Astrocyte (in vitro differentiated cells and primary cell): Measurements from ENCODE around the gene DNAJB6. TPM values are rescaled to one million over a fixed set of nuclear protein-coding genes. Genes with fewer than 3 reads are reported as not detected.

ENCODE experiments used
- DNase-seq: peaks from one replicate; pipeline ENCODE4 v3.0.0-alpha.2; 2010; ENCODE audit warnings: low read depth
- FAIRE-seq: peaks from 2 replicates; lab custom pipeline; 2011; peaks lifted over from hg19 to GRCh38; lab: Jason Lieb, UNC
- H2AFZ ChIP-seq: 2 replicates; pipeline ENCODE4 v1.6.0; 2012; ENCODE audit warnings: low read depth, low read length, inconsistent platforms
- H3K27ac ChIP-seq: 2 replicates; pipeline ENCODE4 v1.5.1; 2011; ENCODE audit warnings: low read depth, low read length, inconsistent platforms
- H3K27me3 ChIP-seq: 2 replicates; pipeline ENCODE4 v1.6.0; 2011; ENCODE audit warnings: low read length, inconsistent platforms; ENCODE audit not compliant: insufficient read depth
- H3K36me3 ChIP-seq: 2 replicates; pipeline ENCODE4 v1.5.1; 2011; ENCODE audit warnings: low read length, inconsistent platforms; ENCODE audit not compliant: insufficient read depth
- H3K4me1 ChIP-seq: 2 replicates; pipeline ENCODE4 v1.5.1; 2011; ENCODE audit warnings: low read length, inconsistent platforms; ENCODE audit not compliant: insufficient read depth
- H3K4me2 ChIP-seq: 2 replicates; pipeline ENCODE4 v1.6.0; 2012; ENCODE audit warnings: low read length, inconsistent platforms
- H3K4me3 ChIP-seq: 2 replicates; pipeline ENCODE4 v1.5.1; 2011; ENCODE audit warnings: low read depth, mild to moderate bottlenecking, low read length, inconsistent platforms; ENCODE audit not compliant: insufficient read depth
- H3K79me2 ChIP-seq: 2 replicates; pipeline ENCODE4 v1.6.0; 2012; ENCODE audit warnings: mild to moderate bottlenecking, low read length, inconsistent platforms; ENCODE audit not compliant: insufficient read depth
- H3K9ac ChIP-seq: 2 replicates; pipeline ENCODE4 v1.6.0; 2012; ENCODE audit warnings: mild to moderate bottlenecking, low read length, inconsistent platforms
- H3K9me3 ChIP-seq: 2 replicates; pipeline ENCODE4 v1.5.1; 2012; ENCODE audit warnings: low read depth, mild to moderate bottlenecking, low read length, inconsistent platforms; ENCODE audit not compliant: insufficient read depth
- H4K20me1 ChIP-seq: 2 replicates; pipeline ENCODE4 v1.6.0; 2012; ENCODE audit warnings: low read length, inconsistent platforms; ENCODE audit not compliant: insufficient read depth
- H3K27ac Mint-ChIP-seq: one replicate; pipeline ENCODE4 v1.8.0; 2021; ENCODE audit warnings: mild to moderate bottlenecking, mixed read lengths; ENCODE audit not compliant: unreplicated experiment
- H3K27me3 Mint-ChIP-seq: one replicate; pipeline ENCODE4 v1.8.0; 2021; ENCODE audit warnings: low read depth, mixed read lengths; ENCODE audit not compliant: unreplicated experiment
- H3K36me3 Mint-ChIP-seq: one replicate; pipeline ENCODE4 v1.8.0; 2021; ENCODE audit warnings: low read depth, mixed read lengths; ENCODE audit not compliant: unreplicated experiment
- H3K4me1 Mint-ChIP-seq: one replicate; pipeline ENCODE4 v1.8.0; 2021; ENCODE audit warnings: low read depth, mixed read lengths; ENCODE audit not compliant: unreplicated experiment
- H3K4me3 Mint-ChIP-seq: one replicate; pipeline ENCODE4 v1.8.0; 2021; ENCODE audit warnings: mild to moderate bottlenecking, moderate library complexity, mixed read lengths; ENCODE audit not compliant: unreplicated experiment
- H3K9me3 Mint-ChIP-seq: one replicate; pipeline ENCODE4 v1.8.0; 2021; ENCODE audit warnings: mild to moderate bottlenecking, mixed read lengths; ENCODE audit not compliant: unreplicated experiment
- EZH2 ChIP-seq: IDR thresholded peaks from 2 replicates; pipeline ENCODE4 v1.6.1; 2012; ENCODE audit warnings: mild to moderate bottlenecking, low read length, inconsistent platforms; ENCODE audit not compliant: insufficient read depth
- total RNA-seq: library from RNA; stranded (reverse); gene quantifications from 2 replicates; pipeline ENCODE4 v1.2.1, GENCODE V29; 2021
- TF ChIP-seq, protein P1 (sequence below): IDR thresholded peaks from 2 replicates; pipeline ENCODE4 v1.5.1; 2011; ENCODE audit warnings: low read depth, mild to moderate bottlenecking, inconsistent platforms, low read length, moderate library complexity; ENCODE audit not compliant: insufficient read depth

DNAJB6 gene
- total RNA-seq, 1 donor from 2014 or later: 179 TPM

DNA sequence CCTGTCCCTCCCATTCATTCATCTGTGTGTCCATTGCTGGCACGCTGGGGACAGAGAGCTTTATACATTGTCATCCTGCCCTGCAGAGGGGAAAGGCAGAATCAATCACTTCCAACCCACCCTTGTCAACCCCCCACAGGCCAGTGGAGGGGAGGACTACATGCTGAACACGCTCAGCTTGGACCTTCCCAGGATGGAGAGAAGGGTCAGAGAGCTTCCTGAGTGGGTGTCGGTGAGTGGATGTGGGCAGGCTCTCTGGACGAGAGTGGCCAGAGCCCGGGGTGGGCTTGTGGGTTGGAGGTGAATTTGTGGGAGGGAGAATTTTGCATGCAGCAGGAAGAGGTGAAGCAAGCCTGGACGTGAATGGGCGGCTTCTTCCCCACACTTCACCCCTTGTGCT is 93.9 kb downstream of the DNAJB6 start:
- Histone ChIP-seq H3K9ac (no peak overlapping the region), H4K20me1 (no peaks in the 10 kb centered on the region), H3K9me3 (no peaks in the 10 kb centered on the region), H3K4me3 (no peak overlapping the region), H3K79me2 (no peaks in the 10 kb centered on the region), H3K27me3 (no peaks in the 10 kb centered on the region), H3K4me2 (no peak overlapping the region), H2AFZ (no peak overlapping the region), H3K27ac (no peak overlapping the region), H3K4me1 (peaks cover 7% of the 10 kb centered on the region), H3K36me3 (no peaks in the 10 kb centered on the region)
- Mint-ChIP-seq H3K4me1 (no peaks in the 10 kb centered on the region), H3K27ac (no peak overlapping the region), H3K36me3 (peaks cover 7% of the 10 kb centered on the region), H3K27me3 (no peaks in the 10 kb centered on the region), H3K9me3 (no peaks in the 10 kb centered on the region), H3K4me3 (no peak overlapping the region)
- FAIRE-seq (no peak), DNase-seq (no peak)
- TF ChIP-seq, protein P1, sequence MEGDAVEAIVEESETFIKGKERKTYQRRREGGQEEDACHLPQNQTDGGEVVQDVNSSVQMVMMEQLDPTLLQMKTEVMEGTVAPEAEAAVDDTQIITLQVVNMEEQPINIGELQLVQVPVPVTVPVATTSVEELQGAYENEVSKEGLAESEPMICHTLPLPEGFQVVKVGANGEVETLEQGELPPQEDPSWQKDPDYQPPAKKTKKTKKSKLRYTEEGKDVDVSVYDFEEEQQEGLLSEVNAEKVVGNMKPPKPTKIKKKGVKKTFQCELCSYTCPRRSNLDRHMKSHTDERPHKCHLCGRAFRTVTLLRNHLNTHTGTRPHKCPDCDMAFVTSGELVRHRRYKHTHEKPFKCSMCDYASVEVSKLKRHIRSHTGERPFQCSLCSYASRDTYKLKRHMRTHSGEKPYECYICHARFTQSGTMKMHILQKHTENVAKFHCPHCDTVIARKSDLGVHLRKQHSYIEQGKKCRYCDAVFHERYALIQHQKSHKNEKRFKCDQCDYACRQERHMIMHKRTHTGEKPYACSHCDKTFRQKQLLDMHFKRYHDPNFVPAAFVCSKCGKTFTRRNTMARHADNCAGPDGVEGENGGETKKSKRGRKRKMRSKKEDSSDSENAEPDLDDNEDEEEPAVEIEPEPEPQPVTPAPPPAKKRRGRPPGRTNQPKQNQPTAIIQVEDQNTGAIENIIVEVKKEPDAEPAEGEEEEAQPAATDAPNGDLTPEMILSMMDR: no peak
- TF ChIP-seq EZH2: no peak

DNA sequence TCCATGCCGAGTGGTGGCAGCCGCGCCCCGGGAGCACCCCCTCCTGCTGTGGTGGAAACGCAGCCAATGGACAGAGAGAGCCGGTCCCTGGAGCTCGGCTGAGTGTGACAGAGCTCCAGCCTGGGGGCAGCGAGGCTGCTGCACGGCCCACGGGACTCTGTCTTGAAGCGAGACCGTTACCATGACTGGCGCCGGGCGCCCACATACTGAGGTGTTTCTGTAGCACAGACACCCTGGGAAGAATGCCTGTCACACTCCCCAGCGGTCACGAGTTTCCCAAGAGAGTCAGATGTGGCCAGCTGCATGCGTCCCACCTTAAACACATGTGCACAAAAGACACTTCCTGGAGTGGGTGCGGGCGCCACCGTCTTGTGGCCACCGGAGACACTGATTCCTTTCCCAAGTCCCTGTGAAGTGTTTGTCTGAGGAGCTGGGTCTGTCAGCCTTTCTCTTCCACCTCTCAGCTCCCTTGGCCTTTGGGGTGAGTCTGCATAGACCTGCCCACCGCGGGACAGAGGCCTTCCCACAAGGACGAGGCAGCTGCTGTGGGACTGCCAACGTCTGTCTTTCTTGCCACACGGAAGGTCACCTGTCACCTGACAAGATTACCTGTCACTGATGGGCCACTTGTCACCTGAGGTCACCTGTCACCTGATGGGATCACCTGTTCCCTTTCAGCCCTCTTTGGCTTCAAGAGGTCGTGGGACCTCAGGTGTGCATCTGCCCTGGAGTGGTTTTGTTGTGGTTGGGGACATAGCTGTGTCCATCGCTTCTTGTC is 94.6 kb downstream of the DNAJB6 start:
- H3K27ac ChIP-seq: no peak overlapping the region
- no peak overlapping the region for H3K4me3 ChIP-seq
- H4K20me1 ChIP-seq: no peaks in the 10 kb centered on the region
- no peak for DNase-seq
- no peaks in the 10 kb centered on the region for H3K79me2 ChIP-seq
- no peak for TF ChIP-seq EZH2
- TF ChIP-seq, protein P1: no peak
- peaks cover 7% of the 10 kb centered on the region for H3K4me1 ChIP-seq
- no peak overlapping the region for H3K4me2 ChIP-seq
- no peaks in the 10 kb centered on the region for H3K36me3 ChIP-seq
- Mint-ChIP-seq H3K4me3 (no peak overlapping the region), H3K27ac (no peak overlapping the region), H3K9me3 (no peaks in the 10 kb centered on the region), H3K4me1 (no peaks in the 10 kb centered on the region), H3K27me3 (no peaks in the 10 kb centered on the region), H3K36me3 (peaks cover 7% of the 10 kb centered on the region)
- no peaks in the 10 kb centered on the region for H3K27me3 ChIP-seq
- no peak overlapping the region for H2AFZ ChIP-seq
- H3K9me3 ChIP-seq: no peaks in the 10 kb centered on the region
- no peak for FAIRE-seq
- H3K9ac ChIP-seq: no peak overlapping the region

DNA sequence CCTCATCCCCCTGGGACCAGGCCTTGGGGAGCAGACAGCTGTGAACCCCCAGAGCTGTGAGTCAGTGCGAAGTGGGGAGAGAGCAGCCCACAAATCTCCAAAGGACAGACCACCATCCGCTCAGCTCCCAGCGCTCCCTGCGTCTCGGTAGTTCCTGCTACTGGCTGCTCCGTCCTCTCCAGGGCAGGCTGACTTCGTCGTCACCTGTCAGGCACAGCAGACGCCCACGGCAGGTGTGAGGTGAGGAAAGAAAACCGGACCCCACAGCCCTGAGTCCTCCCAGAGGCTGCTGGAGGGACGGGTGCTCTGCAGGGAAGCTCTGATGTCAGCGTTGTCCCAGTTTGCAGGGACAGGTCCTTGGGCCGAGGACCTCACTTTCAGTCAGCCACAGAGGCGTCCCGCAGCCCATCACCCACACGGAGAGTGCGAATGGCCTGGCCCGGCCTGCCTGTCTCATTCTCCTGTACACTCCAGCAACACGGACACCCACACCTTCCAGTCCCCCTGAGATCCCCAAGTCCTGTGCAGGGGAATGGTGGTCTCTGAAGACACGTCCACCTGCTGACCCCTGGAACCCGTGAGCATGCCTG is 95.2 kb downstream of the DNAJB6 start:
- peaks cover 7% of the 10 kb centered on the region for H3K36me3 Mint-ChIP-seq
- Histone ChIP-seq H3K4me1 (peaks cover 7% of the 10 kb centered on the region), H3K79me2 (no peaks in the 10 kb centered on the region), H3K36me3 (no peaks in the 10 kb centered on the region), H3K27me3 (no peaks in the 10 kb centered on the region), H3K9ac (peak overlapping the region; percentile 33), H2AFZ (peak overlapping the region; percentile 60), H4K20me1 (no peaks in the 10 kb centered on the region), H3K4me2 (peak overlapping the region; percentile 77), H3K4me3 (no peak overlapping the region), H3K27ac (no peak overlapping the region), H3K9me3 (no peaks in the 10 kb centered on the region)
- no peaks in the 10 kb centered on the region for H3K4me1 Mint-ChIP-seq
- no peaks in the 10 kb centered on the region for H3K27me3 Mint-ChIP-seq
- TF ChIP-seq, protein P1: no peak
- TF ChIP-seq EZH2: no peak
- H3K9me3 Mint-ChIP-seq: no peaks in the 10 kb centered on the region
- FAIRE-seq: no peak
- no peak for DNase-seq
- H3K4me3 Mint-ChIP-seq: no peak overlapping the region
- no peak overlapping the region for H3K27ac Mint-ChIP-seq
